Activated CD4-positive, alpha-beta T cell treated with anti-CD3 and anti-CD28 coated beads, Interleukin-2, amount 10 ng/mL, durations not matched to agents 24 days and 14 days (primary cell): ENCODE data around the gene GIMAP1. TPM values are rescaled to one million over a fixed set of nuclear protein-coding genes. Genes with fewer than 3 reads are reported as not detected.

Source experiments
- DNase-seq: peaks from one replicate; pipeline ENCODE4 v3.0.0; 2022
- H3K27ac Mint-ChIP-seq: one replicate; pipeline ENCODE4 v1.8.0; 2022; ENCODE audit warnings: mild to moderate bottlenecking, mixed read lengths
- H3K27me3 Mint-ChIP-seq: one replicate; pipeline ENCODE4 v1.8.0; 2022; ENCODE audit warnings: mixed read lengths
- H3K36me3 Mint-ChIP-seq: one replicate; pipeline ENCODE4 v1.8.0; 2022; ENCODE audit warnings: low read depth, mild to moderate bottlenecking, mixed read lengths
- H3K4me1 Mint-ChIP-seq: one replicate; pipeline ENCODE4 v1.8.0; 2021; ENCODE audit warnings: mixed read lengths
- H3K4me3 Mint-ChIP-seq: one replicate; pipeline ENCODE4 v1.8.0; 2022; ENCODE audit warnings: mild to moderate bottlenecking, moderate library complexity, mixed read lengths
- H3K9me3 Mint-ChIP-seq: one replicate; pipeline ENCODE4 v1.8.0; 2021; ENCODE audit warnings: mixed read lengths
- intact Hi-C: fragments of 100-400 bp; cut with micrococcal nuclease; formaldehyde crosslinking; loops from one replicate; pipeline ENCODE4 v1.15.1; 2023
- total RNA-seq: library from RNA; stranded (reverse); gene quantifications from 2 replicates; pipeline ENCODE4 v1.2.3, GENCODE V29; 2022

GIMAP1 gene
- total RNA-seq, 1 donor from 2014 or later: 4.9 TPM

DNA sequence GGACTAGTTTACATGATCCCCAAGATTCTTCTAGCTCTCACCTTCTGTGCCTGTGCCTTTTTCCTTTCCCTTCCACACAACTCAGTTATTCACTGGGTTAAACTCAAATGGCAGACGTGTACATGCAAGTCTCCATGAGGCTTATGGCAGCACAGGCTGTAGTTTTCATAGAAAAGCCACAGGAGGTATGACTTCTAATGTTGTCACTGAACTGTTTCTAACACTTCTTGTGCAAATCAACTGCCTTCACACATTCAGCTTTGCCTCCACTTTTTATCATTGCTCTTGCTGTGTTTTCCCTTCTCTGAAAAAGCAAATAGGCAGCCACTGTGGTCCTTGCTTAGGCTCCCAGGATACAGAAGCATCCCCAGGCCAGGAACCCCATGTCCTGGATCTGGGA is 15.5 kb downstream of the GIMAP1 start:
- DNase-seq: peak; percentile 80
- Mint-ChIP-seq H3K9me3 (peaks cover 17% of the 10 kb centered on the region), H3K27me3 (no peaks in the 10 kb centered on the region), H3K27ac (peak overlapping the region; percentile 94), H3K4me3 (peak overlapping the region; percentile 70), H3K36me3 (peaks cover 24% of the 10 kb centered on the region), H3K4me1 (peaks cover 70% of the 10 kb centered on the region)
- intact Hi-C loops: loop anchor here (1.0 to 2.0 kb wide), 2 partner anchors 14 to 45 kb away; no protein-coding TSS in a partner anchor

DNA sequence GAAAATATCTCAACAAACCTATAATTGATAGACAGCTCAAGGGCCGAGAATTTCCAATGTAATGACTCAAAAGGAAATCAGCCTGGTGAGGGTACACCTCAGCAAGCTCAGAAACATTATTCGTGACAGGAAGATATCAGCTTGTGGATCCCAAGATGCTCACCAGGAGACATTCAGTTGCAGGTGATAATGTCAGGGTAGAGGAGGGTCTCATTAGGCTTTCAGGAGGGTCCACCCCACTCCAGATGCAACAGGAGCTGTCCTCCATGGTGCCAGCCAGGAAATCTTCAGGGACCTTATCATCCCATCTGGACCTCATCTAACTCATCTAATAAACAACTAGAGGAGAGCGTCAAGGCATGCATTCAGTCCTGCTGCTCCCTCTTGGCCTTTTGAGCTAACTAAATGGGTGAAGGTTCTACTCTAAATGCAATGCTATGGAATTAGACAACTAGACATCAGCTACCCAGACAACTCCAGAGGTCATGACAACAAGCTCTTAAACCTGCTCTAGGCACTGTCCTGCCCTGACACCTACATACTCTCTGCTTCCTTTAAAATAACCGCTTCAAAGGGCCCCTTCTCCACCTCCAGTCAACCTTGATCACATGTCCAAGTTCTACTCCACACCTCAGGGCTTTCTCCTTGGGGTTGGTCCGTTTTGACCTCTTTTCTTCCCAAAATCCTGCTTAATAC is 16.5 kb downstream of the GIMAP1 start:
- H3K36me3 Mint-ChIP-seq: peaks cover 17% of the 10 kb centered on the region
- H3K4me1 Mint-ChIP-seq: peaks cover 64% of the 10 kb centered on the region
- H3K27ac Mint-ChIP-seq: peak overlapping the region; percentile 94
- peaks cover 8% of the 10 kb centered on the region for H3K9me3 Mint-ChIP-seq
- no peaks in the 10 kb centered on the region for H3K27me3 Mint-ChIP-seq
- DNase-seq: peak; percentile 73
- intact Hi-C loops: loop anchor here (1.0 to 2.0 kb wide), 4 partner anchors 15 to 65 kb away; no protein-coding TSS in a partner anchor
- H3K4me3 Mint-ChIP-seq: peak overlapping the region; percentile 70

DNA sequence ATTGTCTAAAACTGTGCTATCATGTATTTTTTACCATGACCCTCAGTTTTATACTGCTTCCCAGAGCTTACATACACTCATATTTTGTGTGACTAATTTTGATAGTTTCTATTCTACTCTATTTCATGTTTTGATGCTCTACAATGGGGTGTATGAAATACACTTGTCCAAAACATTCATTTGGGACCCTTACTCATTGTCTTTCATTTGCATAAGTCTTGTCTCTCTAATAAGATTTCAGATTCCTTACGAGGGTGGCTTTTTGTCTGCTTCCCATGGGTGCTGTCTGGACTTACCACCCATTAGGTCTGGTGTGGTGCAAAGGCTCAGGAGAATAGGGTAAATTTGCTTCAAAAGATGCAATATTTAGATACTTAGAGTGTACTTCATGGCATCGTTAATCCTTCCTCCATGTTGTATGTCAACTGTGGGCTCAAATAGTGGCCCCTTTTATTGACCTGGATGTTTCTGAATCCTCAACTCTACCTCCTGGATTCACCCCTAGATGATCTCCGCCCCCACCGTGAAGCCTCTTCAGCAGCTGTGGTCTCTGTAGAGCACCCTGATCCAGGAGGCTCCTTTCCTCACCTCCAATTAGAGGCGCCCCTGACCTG is 17.2 kb downstream of the GIMAP1 start:
- Mint-ChIP-seq H3K9me3 (peaks cover 3% of the 10 kb centered on the region), H3K27me3 (no peaks in the 10 kb centered on the region), H3K36me3 (peaks cover 16% of the 10 kb centered on the region), H3K27ac (peak overlapping the region; percentile 94), H3K4me1 (peaks cover 63% of the 10 kb centered on the region), H3K4me3 (peak overlapping the region; percentile 70)
- intact Hi-C loops: loop anchor here (1.0 to 2.0 kb wide), 3 partner anchors 21 to 65 kb away; no protein-coding TSS in a partner anchor
- DNase-seq: peak; percentile 59

DNA sequence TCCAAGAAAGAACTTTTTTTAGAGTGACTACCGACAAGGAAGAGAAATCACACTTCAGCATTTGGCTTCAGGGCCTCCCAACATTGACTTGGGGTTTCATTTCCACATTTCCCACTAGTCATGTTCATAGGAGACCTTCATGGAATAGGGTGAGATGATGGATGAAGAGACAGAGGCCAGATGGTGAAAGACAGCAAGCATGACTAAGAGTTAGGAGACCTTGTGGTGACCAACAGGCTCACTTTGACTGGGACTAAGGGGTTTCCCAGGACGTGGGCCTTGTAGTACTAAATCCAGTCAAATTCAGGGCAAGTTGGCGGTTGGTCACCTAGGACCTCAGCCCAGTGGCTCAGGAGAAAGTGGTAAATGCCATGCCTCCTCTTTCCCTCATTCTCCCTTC is 17.8 kb downstream of the GIMAP1 start:
- Mint-ChIP-seq H3K36me3 (peaks cover 17% of the 10 kb centered on the region), H3K9me3 (no peaks in the 10 kb centered on the region), H3K4me3 (peak overlapping the region; percentile 89), H3K4me1 (peaks cover 61% of the 10 kb centered on the region), H3K27me3 (no peaks in the 10 kb centered on the region), H3K27ac (peak overlapping the region; percentile 94)
- peak; percentile 71 for DNase-seq
- intact Hi-C loops: no loop called here

DNA sequence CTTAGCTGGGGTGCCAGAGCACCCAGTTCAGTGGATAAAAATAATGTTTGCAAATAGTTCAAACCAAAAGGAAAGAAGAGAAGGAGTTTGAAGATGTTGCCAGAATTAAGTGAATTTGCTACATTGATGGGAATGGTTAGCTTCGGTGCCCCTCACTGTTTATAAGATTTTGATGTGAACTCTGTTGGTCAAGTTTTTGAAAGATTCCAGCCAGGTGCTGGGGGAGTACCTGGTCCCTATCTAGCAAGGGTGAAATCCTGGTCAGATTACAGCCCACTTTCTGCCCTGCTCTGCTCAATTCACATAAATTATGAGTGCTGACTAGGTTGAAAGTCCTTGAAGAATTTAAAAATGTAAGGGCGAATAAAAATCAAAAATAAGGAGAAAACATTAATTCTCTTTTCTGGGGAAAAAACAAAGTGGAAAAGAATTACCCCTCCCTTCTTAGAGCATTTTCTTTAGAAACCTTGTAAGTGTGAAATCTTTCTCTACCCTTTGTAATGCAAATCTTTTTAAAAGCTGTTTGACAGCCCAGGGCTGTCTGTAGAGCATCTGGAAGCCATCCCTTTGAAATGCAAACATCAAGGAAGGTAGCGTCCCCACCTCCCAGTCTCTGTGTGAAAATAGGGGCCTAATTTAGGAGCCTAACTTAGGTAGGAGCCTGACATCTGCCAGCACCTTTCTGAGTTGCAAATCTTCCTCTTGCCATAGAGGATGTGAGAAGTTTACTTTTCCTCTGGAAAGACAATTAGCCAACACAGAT is 19.4 kb downstream of the GIMAP1 start:
- peak; percentile 65 for DNase-seq
- no peaks in the 10 kb centered on the region for H3K27me3 Mint-ChIP-seq
- H3K27ac Mint-ChIP-seq: peak overlapping the region; percentile 94
- H3K9me3 Mint-ChIP-seq: no peaks in the 10 kb centered on the region
- intact Hi-C loops: loop anchor here (5.0 kb wide), 2 partner anchors 103 to 148 kb away; partner anchors contain the start of gene GIMAP6
- H3K4me1 Mint-ChIP-seq: peaks cover 66% of the 10 kb centered on the region
- peaks cover 26% of the 10 kb centered on the region for H3K36me3 Mint-ChIP-seq
- peak overlapping the region; percentile 89 for H3K4me3 Mint-ChIP-seq

DNA sequence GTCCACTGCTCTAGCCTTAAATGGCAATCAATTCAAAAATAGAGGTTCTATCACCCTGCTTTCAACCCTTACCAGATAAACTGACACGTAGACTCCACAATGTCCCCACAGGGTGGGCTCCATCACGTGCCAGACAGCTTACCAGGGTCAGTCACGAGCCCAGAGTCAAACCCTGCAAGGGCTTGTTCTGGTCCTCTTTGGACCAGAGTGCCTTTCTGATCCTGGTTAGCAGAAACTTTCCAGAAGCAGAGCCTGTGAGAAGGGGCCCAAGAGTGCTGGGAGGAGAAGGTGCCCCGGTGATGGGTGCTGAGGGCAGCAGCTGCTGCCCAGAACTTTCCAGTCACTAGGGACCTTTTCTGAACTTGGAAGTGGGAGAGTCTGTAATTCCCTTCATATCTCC is 20.5 kb downstream of the GIMAP1 start:
- Mint-ChIP-seq H3K36me3 (peaks cover 36% of the 10 kb centered on the region), H3K4me1 (peaks cover 68% of the 10 kb centered on the region)
- peak; percentile 73 for DNase-seq

DNA sequence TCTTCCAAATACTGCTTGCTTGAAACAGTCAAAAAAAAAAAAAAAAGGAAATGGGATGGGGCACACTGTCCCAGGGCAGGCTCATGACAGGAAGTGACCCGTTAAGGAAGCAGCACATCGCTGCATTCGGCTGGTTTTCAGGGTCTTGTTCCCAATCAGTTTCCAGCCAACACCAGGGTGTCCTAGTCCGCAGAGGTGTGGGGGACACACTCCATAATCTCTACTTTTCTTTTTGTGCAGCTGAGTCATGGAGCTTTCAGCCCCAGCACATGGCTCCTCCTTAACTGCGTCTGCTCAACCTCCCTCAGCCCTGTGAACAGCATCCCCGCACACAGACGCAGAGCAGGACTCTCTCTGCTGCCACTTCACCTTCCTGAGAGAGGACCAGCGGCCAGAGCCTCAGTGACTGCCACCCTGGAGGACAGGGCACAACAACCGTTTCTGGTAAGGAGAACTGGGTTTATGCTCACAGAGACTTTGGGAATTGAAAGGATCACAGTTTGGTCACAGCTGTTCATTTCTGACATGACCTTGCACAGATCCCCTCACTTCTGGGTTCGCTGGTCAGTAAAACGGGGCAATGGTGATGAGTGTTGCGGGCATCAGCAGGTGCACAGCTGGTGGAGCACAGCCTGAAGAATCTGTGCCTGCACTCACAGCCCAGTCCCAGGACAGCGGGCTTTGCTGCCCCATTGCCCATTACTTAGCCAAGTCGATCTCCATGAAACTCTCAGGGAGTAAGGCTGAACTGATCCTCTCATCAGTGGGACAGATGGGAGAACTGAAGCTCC is 21.0 kb downstream of the GIMAP1 start, which contains the start of gene GIMAP5:
Gene GIMAP5, plus strand, starts transcription at position 154 of the 791 bp plus-strand sequence. CDS start 3,467 bp downstream, outside the sequence.
- peak; percentile 89 for DNase-seq
- peak within 1 kb of the TSS; percentile 89 for H3K4me3 Mint-ChIP-seq
- peaks cover 42% of the 10 kb centered on the region for H3K36me3 Mint-ChIP-seq
- H3K4me1 Mint-ChIP-seq: peaks cover 69% of the 10 kb centered on the region
- H3K27ac Mint-ChIP-seq: peak within 1 kb of the TSS; percentile 94
- H3K27me3 Mint-ChIP-seq: no peaks in the 10 kb centered on the region
- intact Hi-C loops: loop anchor here (1.0 to 5.0 kb wide), 6 partner anchors 18 to 289 kb away; partner anchors contain the start of gene GIMAP6
- H3K9me3 Mint-ChIP-seq: no peaks in the 10 kb centered on the region

More for the DNA sequence above, 20.5 kb downstream of the GIMAP1 start:
- H3K27ac Mint-ChIP-seq: peak overlapping the region; percentile 94
- H3K9me3 Mint-ChIP-seq: no peaks in the 10 kb centered on the region
- no peaks in the 10 kb centered on the region for H3K27me3 Mint-ChIP-seq
- peak overlapping the region; percentile 89 for H3K4me3 Mint-ChIP-seq
- intact Hi-C loops: loop anchor here (1.0 to 5.0 kb wide), 3 partner anchors 105 to 289 kb away; partner anchors contain the start of gene GIMAP6

DNA sequence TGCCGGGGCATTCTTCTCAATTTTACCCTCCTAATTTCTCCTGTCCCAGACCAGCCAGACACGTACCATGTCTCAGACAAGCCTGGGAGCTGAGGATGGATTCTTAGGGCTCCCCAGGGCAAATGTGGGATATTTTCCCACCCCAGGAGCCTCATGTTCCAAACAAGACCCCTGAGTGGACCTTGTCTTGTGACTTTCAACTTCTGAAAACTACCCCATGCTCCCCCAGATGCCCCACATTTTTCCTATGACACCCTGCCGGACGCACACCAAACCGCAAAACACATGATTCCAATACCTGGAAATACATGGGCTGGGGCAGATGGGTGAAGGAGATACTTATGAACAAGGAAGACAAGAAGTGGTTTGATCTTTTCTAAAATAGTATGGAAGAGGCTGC is 21.7 kb downstream of the GIMAP1 start:
- Mint-ChIP-seq H3K27ac (peak overlapping the region; percentile 94), H3K36me3 (peaks cover 49% of the 10 kb centered on the region), H3K4me1 (peaks cover 69% of the 10 kb centered on the region), H3K9me3 (no peaks in the 10 kb centered on the region), H3K27me3 (no peaks in the 10 kb centered on the region), H3K4me3 (peak overlapping the region; percentile 89)
- intact Hi-C loops: loop anchor here (1.0 to 5.0 kb wide), 5 partner anchors 17 to 223 kb away; partner anchors contain the start of gene GIMAP6
- DNase-seq: peak; percentile 88

DNA sequence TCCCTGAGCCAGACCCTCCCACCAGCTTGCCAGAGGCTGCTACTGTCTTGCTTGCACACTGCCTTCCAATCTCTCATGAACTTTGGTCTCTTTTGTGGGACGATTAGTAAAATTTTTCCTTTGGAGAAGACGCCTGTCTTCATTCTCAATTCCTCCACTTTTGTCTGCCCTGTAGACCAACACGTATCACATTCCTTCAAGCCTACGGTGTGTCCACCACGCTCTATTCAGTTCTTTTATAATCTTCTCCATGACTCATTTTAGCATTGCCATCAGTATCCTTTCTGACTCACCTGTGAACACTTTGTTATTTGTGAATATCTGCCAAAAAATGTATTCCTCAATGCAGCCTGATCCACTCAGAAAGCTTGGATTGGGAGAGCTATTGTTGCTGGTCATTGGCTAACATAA is 22.2 kb downstream of the GIMAP1 start:
- Mint-ChIP-seq H3K4me3 (peak overlapping the region; percentile 89), H3K36me3 (peaks cover 54% of the 10 kb centered on the region), H3K27me3 (no peaks in the 10 kb centered on the region), H3K27ac (peak overlapping the region; percentile 94), H3K9me3 (no peaks in the 10 kb centered on the region), H3K4me1 (peaks cover 69% of the 10 kb centered on the region)
- DNase-seq: no peak
- intact Hi-C loops: loop anchor here (1.0 to 5.0 kb wide), 5 partner anchors 17 to 223 kb away; partner anchors contain the start of gene GIMAP6

DNA sequence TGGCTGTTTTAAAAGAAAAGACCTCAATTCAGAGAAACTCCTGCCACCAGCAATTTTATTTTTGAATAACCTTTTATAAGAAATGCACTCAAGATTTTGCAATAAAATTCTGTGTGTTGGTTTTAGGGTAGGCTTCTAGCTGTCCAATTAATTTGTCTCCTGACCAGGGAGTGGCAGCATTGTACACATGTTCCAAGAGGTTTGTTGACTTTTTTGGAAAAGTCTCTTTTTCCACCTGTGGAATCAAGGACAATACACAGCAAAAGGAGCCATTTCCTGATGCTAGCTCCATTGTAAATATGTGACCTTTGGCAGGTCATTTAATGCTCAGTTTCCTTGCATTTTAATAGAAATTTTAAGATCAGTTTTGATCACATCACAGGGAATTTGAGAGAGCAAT is 22.6 kb downstream of the GIMAP1 start:
- peaks cover 58% of the 10 kb centered on the region for H3K36me3 Mint-ChIP-seq
- peak overlapping the region; percentile 89 for H3K4me3 Mint-ChIP-seq
- no peaks in the 10 kb centered on the region for H3K9me3 Mint-ChIP-seq
- intact Hi-C loops: loop anchor here (2.0 to 5.0 kb wide), 3 partner anchors 107 to 170 kb away; partner anchors contain the start of gene GIMAP6
- peak overlapping the region; percentile 94 for H3K27ac Mint-ChIP-seq
- peak; percentile 61 for DNase-seq
- peaks cover 68% of the 10 kb centered on the region for H3K4me1 Mint-ChIP-seq
- no peaks in the 10 kb centered on the region for H3K27me3 Mint-ChIP-seq

DNA sequence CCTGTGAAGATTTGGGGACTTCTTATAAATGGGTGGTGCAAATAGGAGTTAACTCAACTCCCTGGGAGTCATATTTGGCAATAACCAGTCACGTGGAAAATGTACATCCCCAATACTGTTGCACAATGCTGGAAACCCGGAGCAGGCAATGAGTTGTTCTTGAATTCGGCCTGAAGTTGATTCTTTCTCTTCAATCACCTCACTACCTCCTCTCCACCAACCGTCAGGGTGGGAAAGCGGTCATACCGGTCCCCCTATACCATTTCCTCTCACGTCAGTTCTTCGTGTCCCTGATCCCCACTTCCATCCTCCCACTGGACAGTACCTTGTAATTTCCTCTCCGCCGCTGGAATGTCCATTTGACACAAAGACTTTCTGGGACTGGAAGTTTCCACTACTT is 23.6 kb downstream of the GIMAP1 start:
- H3K4me1 Mint-ChIP-seq: peaks cover 69% of the 10 kb centered on the region
- intact Hi-C loops: no loop called here
- peak; percentile 81 for DNase-seq

DNA sequence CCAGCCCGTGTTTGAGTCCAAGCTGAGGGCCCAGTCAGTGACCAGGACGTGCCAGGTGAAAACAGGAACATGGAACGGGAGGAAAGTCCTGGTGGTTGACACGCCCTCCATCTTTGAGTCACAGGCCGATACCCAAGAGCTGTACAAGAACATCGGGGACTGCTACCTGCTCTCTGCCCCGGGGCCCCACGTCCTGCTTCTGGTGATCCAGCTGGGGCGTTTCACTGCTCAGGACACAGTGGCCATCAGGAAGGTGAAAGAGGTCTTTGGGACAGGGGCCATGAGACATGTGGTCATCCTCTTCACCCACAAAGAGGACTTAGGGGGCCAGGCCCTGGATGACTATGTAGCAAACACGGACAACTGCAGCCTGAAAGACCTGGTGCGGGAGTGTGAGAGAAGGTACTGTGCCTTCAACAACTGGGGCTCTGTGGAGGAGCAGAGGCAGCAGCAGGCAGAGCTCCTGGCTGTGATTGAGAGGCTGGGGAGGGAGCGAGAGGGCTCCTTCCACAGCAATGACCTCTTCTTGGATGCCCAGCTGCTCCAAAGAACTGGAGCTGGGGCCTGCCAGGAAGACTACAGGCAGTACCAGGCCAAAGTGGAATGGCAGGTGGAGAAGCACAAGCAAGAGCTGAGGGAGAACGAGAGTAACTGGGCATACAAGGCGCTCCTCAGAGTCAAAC is 26.0 kb downstream of the GIMAP1 start:
- H3K27me3 Mint-ChIP-seq: no peaks in the 10 kb centered on the region
- no peaks in the 10 kb centered on the region for H3K9me3 Mint-ChIP-seq
- H3K36me3 Mint-ChIP-seq: peaks cover 84% of the 10 kb centered on the region
- H3K4me3 Mint-ChIP-seq: peak overlapping the region; percentile 89
- H3K27ac Mint-ChIP-seq: peak overlapping the region; percentile 89
- peak; percentile 73 for DNase-seq
- H3K4me1 Mint-ChIP-seq: peaks cover 72% of the 10 kb centered on the region
- intact Hi-C loops: no loop called here

More for the DNA sequence above, 23.6 kb downstream of the GIMAP1 start:
- Mint-ChIP-seq H3K27ac (peak overlapping the region; percentile 88), H3K36me3 (peaks cover 68% of the 10 kb centered on the region), H3K9me3 (no peaks in the 10 kb centered on the region), H3K4me3 (peak overlapping the region; percentile 89), H3K27me3 (no peaks in the 10 kb centered on the region)
